Measurements from ENCODE around the gene TMEM182. TPM values are rescaled to one million over a fixed set of nuclear protein-coding genes. Genes with fewer than 3 reads are reported as not detected.

Gene TMEM182
- total RNA-seq, 1 donor from 2014 or later, result 2.2 TPM

- Histone ChIP-seq H3K4me1 (no peaks in the 10 kb centered on the region), H3K36me3 (no peaks in the 10 kb centered on the region)
- intact Hi-C loops (cut with DNase I), result no loop called here
Observed at GRCh38 chr2:102815285-102815684, 53.5 kb downstream of the TMEM182 start.

DNA sequence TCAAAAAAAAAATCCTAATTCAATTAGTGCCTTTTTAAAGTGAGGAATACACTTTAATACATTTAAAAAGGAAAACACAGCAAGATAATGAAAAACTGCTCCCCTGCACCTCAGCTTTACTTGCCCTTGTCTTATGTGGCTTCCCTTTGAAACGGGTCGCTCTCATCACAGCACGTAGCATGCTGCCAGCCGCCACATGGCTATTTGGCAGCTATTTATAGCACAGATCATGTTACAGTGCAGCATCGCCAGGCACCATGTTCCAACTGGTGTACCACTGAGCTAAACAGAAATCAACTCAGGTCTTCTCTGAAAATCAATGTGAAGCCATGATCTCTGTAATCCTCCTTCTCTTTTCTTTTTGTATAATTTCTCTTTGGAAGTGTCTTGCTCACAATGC, 65.1 kb downstream of the TMEM182 start:
- DNase-seq (ENCODE audit: extremely low spot score in 2 of 2), result no peak
- Histone ChIP-seq H3K4me1 (no peaks in the 10 kb centered on the region), H3K27me3 (no peaks in the 10 kb centered on the region), H3K36me3 (no peaks in the 10 kb centered on the region), H3K9me3 (no peaks in the 10 kb centered on the region), H3K4me3 (no peak overlapping the region), H3K27ac (no peak overlapping the region)
- TF ChIP-seq CTCF (IDR thresholded peaks at IDR 0.05), result no peak
- no peak for TF ChIP-seq POLR2A (IDR thresholded peaks at IDR 0.05)
- no peak for TF ChIP-seq POLR2AphosphoS5 (IDR thresholded peaks at IDR 0.05; ENCODE audit: insufficient read depth in 1 of 2, low read depth in 1 of 2)
- intact Hi-C loops (cut with DNase I), result no loop called here

More at GRCh38 chr2:102815285-102815684, 53.5 kb downstream of the TMEM182 start:
- no peak for TF ChIP-seq CTCF (IDR thresholded peaks at IDR 0.05)
- TF ChIP-seq POLR2A (IDR thresholded peaks at IDR 0.05), result no peak
- no peak for TF ChIP-seq POLR2AphosphoS5 (IDR thresholded peaks at IDR 0.05; ENCODE audit: insufficient read depth in 1 of 2, low read depth in 1 of 2)
- Histone ChIP-seq H3K4me3 (no peak overlapping the region), H3K9me3 (no peaks in the 10 kb centered on the region), H3K27ac (no peak overlapping the region), H3K27me3 (no peaks in the 10 kb centered on the region)
- DNase-seq (ENCODE audit: extremely low spot score in 2 of 2), result no peak

GRCh38 chr2:102832789-102833188, 71.0 kb downstream of the TMEM182 start:
- no peaks in the 10 kb centered on the region for H3K9me3 ChIP-seq
- H3K4me1 ChIP-seq, result no peaks in the 10 kb centered on the region
- H3K36me3 ChIP-seq, result no peaks in the 10 kb centered on the region
- DNase-seq (ENCODE audit: extremely low spot score in 2 of 2), result no peak
- TF ChIP-seq POLR2A (IDR thresholded peaks at IDR 0.05) (no peak), CTCF (IDR thresholded peaks at IDR 0.05) (no peak), POLR2AphosphoS5 (IDR thresholded peaks at IDR 0.05; ENCODE audit: insufficient read depth in 1 of 2, low read depth in 1 of 2) (no peak)
- intact Hi-C loops (cut with DNase I), result no loop called here
- H3K4me3 ChIP-seq, result no peak overlapping the region
- H3K27ac ChIP-seq, result no peak overlapping the region
- no peaks in the 10 kb centered on the region for H3K27me3 ChIP-seq

- no peaks in the 10 kb centered on the region for H3K9me3 ChIP-seq
- TF ChIP-seq POLR2AphosphoS5 (IDR thresholded peaks at IDR 0.05; ENCODE audit: insufficient read depth in 1 of 2, low read depth in 1 of 2), result no peak
- no peak for TF ChIP-seq CTCF (IDR thresholded peaks at IDR 0.05)
- TF ChIP-seq POLR2A (IDR thresholded peaks at IDR 0.05), result no peak
- no peaks in the 10 kb centered on the region for H3K36me3 ChIP-seq
- no peak overlapping the region for H3K4me3 ChIP-seq
- no peaks in the 10 kb centered on the region for H3K4me1 ChIP-seq
- no peak overlapping the region for H3K27ac ChIP-seq
- DNase-seq (ENCODE audit: extremely low spot score in 2 of 2), result no peak
- H3K27me3 ChIP-seq, result no peaks in the 10 kb centered on the region
- intact Hi-C loops (cut with DNase I), result no loop called here
Observed at GRCh38 chr2:102834523-102835273, 72.9 kb downstream of the TMEM182 start.

DNA sequence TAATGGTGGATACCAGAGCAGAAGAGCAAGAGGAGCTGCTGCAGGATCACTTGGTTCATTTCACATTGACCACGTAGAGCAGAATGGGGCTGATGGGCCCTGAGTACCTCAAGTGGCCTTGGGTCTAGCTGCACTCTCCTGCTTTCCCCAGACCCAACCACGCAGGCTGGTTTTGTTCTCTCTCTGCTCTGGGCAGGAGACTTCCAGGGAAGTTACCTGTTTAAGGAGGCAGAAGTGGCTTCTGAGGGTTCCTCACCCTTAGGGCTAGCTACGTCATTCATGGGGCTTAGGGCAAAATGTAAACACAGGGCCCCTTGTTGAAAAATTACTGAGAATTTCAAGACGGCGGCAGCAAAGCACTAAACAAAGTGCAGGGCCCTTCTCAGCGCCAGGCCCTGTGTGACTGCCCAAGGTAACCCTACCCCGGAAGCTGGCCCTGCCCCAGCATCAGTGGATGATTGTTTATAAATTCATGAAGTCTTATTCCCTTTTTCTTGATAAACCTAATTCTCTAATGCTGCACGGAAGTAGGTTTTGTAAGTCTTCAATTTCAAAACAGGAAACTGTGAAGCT, 75.9 kb downstream of the TMEM182 start:
- no peaks in the 10 kb centered on the region for H3K4me1 ChIP-seq
- H3K36me3 ChIP-seq, result no peaks in the 10 kb centered on the region
- TF ChIP-seq POLR2A (IDR thresholded peaks at IDR 0.05) (no peak), POLR2AphosphoS5 (IDR thresholded peaks at IDR 0.05; ENCODE audit: insufficient read depth in 1 of 2, low read depth in 1 of 2) (no peak), CTCF (IDR thresholded peaks at IDR 0.05) (no peak)

More for the DNA sequence above, 75.9 kb downstream of the TMEM182 start:
- no peak overlapping the region for H3K27ac ChIP-seq
- no peak overlapping the region for H3K4me3 ChIP-seq
- no peak for DNase-seq (ENCODE audit: extremely low spot score in 2 of 2)
- H3K9me3 ChIP-seq, result no peaks in the 10 kb centered on the region
- no peaks in the 10 kb centered on the region for H3K27me3 ChIP-seq
- intact Hi-C loops (cut with DNase I), result no loop called here
